Measurements from ENCODE around the gene MCC.

Gene MCC

DNA sequence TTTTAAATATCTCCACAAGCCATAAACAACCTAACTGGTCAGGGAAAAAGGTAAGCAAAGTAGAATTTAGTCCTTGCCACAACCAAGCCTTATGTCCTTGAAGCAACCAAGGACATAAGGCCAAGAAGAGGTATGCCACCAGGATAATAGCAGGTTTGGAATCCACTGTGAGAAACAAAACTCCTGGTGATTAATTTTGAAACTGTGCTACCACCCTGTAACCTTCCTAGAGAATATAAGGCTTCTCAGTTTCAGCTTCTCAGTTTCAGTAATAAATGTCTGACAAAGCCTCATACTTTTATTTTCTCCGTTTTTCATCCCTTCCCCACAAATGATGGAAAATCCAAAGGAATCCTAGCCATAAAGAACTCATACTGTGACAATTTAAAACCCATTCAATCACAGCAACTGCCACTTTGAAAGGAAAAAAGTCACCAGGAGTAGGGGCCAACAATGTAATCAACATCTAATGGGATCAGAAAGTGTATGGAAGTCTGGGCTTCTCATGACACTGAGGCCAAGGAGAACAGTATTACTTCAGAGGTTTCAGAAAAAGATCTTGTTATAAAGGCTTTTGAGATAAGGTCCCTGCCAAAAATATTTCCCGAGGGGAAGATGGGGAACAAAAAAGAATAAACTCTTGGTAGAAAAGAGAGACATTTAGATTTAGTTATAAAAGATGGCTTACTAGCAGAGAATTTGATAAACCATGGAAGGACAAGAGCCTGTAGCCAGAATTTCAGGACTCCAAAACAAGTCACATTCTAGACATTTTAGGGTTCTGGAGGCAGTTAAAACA is 242.6 kb downstream of the MCC start:
- TF ChIP-seq GATA3 (IDR thresholded peaks at IDR 0.05; ENCODE audit: low read depth, low read length) (no peak), GATA2 (IDR thresholded peaks at IDR 0.05; ENCODE audit: low read depth, low read length) (no peak)

DNA sequence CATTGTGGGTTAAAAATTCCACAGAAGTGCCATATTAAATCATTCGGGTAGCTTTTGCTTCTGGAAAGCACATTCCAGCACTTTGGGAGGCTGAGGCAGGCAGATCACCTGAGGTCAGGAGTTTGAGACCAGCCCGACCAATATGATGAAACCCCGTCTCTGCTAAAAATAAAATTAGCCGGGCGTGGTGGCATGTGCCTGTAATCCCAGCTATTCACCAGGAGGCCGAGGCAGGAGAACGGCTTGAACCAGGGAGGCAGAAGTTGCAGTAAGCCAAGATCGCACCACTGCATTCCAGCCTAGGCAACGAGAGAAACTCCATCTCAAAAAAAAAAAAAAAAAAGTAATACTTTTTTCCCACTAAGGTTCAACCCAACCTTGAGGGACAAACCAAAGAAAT is 243.3 kb downstream of the MCC start:
- no peak for TF ChIP-seq GATA2 (IDR thresholded peaks at IDR 0.05; ENCODE audit: low read depth, low read length)
- no peak for TF ChIP-seq GATA3 (IDR thresholded peaks at IDR 0.05; ENCODE audit: low read depth, low read length)

DNA sequence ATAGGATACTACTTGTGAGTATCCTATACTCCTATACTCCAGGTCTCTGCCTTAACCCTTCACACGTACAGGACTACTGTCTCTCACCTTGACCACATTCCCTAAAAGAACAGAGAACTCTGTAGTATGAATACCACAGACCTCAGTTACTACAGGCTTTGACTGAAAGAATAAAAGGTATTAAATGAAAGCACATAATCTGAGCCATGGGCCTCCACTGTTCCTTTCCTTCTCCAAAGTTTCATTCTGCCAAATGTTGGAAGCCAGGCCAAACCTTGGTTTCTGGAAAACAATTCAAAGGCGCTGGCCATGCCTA is 244.9 kb downstream of the MCC start:
- TF ChIP-seq GATA3 (IDR thresholded peaks at IDR 0.05; ENCODE audit: low read depth, low read length) (no peak), GATA2 (IDR thresholded peaks at IDR 0.05; ENCODE audit: low read depth, low read length) (no peak)

DNA sequence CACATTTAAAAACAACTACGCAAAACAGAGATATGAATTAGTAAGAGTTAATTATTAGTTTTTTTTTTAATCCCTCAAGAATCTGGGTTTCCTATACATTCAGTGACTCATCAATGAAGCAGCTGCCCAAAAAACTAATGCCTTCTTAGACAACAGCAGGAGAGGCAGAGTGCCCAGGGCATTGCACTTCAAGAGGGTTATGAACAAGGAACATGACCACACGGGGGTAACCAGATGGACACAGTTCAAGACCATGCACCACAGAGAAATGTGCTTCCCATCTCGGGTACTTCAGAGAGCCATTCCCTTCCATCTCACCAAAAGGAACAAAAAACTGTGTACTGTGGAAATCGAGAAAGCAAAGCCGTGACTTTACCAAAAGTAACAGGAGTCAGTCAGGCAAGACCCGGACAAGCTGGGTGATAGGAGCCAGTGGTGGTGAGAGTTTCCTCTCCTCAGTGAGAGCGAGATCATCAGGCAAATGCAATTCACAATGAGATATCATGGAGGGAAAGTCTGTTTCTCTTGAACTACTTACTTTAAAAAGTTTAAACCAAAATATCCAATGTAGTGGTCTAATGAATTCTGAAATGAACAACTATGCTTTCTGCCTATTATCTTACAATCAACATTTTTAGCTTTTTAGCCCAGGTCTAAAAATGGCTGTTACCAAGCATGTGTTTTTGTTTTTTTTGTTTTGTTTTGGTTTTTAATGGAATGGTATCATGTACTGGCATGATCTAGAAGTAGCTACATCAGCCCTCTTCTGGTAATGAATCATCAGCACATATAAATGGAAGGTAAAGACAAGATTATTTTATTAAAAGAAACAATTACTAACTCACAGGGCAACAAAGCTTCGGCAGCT is 245.5 kb downstream of the MCC start:
- no peak for TF ChIP-seq GATA2 (IDR thresholded peaks at IDR 0.05; ENCODE audit: low read depth, low read length)
- no peak for TF ChIP-seq GATA3 (IDR thresholded peaks at IDR 0.05; ENCODE audit: low read depth, low read length)

GRCh38 chr5:113240951-113241726 is 247.1 kb downstream of the MCC start:
- TF ChIP-seq GATA2 (IDR thresholded peaks at IDR 0.05; ENCODE audit: low read depth, low read length) (no peak), GATA3 (IDR thresholded peaks at IDR 0.05; ENCODE audit: low read depth, low read length) (no peak)

GRCh38 chr5:113240032-113240431 is 248.2 kb downstream of the MCC start:
- TF ChIP-seq GATA2 (IDR thresholded peaks at IDR 0.05; ENCODE audit: low read depth, low read length) (no peak), GATA3 (IDR thresholded peaks at IDR 0.05; ENCODE audit: low read depth, low read length) (no peak)

DNA sequence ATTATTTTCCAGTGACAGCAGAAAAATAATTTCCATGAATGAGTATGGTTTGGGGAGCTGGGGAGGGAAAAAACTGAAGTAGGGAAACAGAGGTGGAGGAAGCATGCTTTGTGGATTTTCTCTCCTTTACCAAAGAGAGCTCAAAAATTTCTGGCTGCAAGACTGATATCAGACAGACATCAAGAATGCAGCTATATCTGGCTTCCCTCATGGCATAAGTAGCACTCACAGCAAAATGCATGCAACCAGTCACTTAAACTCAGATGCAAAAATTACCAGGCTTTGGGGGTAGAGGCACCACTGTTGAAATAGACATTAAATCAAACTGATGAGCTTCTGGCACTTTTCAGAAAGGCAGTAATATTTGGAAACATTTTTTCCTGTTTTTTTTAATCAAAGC is 250.4 kb downstream of the MCC start:
- TF ChIP-seq GATA3 (IDR thresholded peaks at IDR 0.05; ENCODE audit: low read depth, low read length) (peak; percentile 63; the same call in 1 of the 2 replicates), GATA2 (IDR thresholded peaks at IDR 0.05; ENCODE audit: low read depth, low read length) (peak; percentile 86)

DNA sequence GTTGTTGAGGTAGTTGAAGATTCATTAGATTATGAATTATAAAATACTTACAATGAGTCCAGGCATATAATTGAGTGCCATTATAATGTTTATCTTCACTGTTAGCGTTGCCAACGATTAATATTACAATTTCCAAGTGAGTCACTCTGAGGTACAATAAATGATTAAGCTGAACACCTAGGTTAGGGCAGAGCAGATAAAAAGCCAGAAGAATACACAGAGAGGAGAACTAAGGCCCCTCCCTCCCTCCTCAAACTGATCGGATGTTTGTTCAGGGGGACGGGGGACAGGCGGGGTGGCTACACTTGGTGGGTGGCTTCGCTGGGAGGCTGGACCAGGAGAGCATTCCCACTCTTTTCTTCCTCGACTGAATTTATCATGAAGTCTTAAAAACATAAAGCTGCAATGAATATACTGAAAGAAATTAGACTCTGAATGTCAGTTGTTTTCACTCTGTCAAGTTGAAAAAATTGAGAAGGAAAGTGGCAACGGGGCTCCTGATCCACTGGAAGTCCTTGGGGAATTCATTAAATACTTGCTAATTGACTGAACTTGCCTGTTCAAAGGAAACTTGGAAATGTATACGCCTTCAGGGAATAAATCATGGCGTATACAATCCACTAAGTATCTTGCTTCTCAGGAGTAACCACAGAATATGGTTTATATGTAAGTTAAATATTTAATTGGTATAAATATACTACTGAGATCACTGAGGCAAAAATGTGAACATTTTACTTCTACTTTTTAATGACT is 251.5 kb downstream of the MCC start:
- TF ChIP-seq GATA2 (IDR thresholded peaks at IDR 0.05; ENCODE audit: low read depth, low read length) (no peak), GATA3 (IDR thresholded peaks at IDR 0.05; ENCODE audit: low read depth, low read length) (no peak)

DNA sequence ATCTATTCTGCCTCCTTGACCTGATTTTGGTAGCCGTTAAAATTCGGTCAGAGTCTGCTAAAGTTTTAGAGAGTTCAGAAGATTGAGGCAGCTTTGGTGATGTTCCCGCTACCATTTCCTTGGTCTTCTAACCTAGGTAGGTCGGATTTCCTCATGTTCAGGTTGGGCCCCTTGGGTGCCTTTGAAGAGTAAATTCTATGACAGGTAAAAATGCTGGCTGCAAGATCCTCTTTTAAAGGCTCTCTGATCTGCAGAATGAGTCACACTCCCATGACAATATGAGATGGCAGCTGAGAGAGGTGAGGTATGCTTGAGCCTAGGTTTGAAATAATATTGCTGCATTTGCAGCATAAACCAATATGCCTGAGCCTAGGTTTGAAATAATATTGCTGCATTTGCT is 252.4 kb downstream of the MCC start:
- TF ChIP-seq GATA3 (IDR thresholded peaks at IDR 0.05; ENCODE audit: low read depth, low read length) = no peak
- TF ChIP-seq GATA2 (IDR thresholded peaks at IDR 0.05; ENCODE audit: low read depth, low read length) = no peak

- no peak for TF ChIP-seq GATA3 (IDR thresholded peaks at IDR 0.05; ENCODE audit: low read depth, low read length)
- TF ChIP-seq GATA2 (IDR thresholded peaks at IDR 0.05; ENCODE audit: low read depth, low read length) = no peak
Measured at GRCh38 chr5:113234546-113234945, 253.7 kb downstream of the MCC start.

GRCh38 chr5:113233606-113234005 is 254.6 kb downstream of the MCC start:
- TF ChIP-seq GATA3 (IDR thresholded peaks at IDR 0.05; ENCODE audit: low read depth, low read length) = no peak
- TF ChIP-seq GATA2 (IDR thresholded peaks at IDR 0.05; ENCODE audit: low read depth, low read length) = no peak

DNA sequence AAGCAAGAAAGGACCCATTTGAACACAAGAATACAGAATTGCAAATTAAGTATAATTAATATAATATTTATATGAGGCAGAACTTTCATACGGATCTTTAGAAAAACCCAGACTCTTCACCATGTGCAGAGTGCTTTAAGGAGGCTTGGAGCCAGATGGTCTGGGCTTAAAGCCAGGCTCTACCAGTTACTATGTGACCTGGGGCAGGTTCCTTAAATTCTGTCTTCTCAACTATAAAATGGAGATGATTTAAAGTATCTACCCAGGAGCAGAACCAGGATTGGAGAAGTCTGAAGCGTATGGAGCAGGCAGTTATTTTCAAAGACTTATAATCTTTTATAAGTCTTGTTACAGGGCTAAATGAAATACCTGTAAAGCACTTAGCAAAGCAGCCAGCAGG is 255.6 kb downstream of the MCC start:
- TF ChIP-seq GATA3 (IDR thresholded peaks at IDR 0.05; ENCODE audit: low read depth, low read length) = no peak
- no peak for TF ChIP-seq GATA2 (IDR thresholded peaks at IDR 0.05; ENCODE audit: low read depth, low read length)

DNA sequence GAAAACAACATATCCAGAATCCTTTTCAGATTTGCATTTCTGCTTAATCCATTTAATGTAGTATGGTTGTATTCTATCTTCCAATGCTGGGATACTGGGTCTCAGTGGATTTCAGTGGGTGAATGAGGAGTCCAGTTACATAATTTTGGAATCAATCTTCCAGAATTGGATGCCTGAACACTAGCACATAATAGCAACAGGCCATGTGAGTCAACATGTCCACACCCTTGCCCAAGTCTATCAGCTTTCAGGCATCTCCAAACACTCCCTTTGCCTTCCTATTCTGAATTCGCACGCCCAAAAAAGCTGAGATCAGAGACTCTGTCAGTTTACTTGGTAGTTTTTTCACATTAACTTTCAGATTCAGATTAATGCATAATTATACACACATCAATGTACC is 256.0 kb downstream of the MCC start:
- TF ChIP-seq GATA2 (IDR thresholded peaks at IDR 0.05; ENCODE audit: low read depth, low read length) (no peak), GATA3 (IDR thresholded peaks at IDR 0.05; ENCODE audit: low read depth, low read length) (no peak)

- no peak for TF ChIP-seq GATA2 (IDR thresholded peaks at IDR 0.05; ENCODE audit: low read depth, low read length)
- TF ChIP-seq GATA3 (IDR thresholded peaks at IDR 0.05; ENCODE audit: low read depth, low read length) = no peak
Measured at GRCh38 chr5:113231653-113232000, 256.6 kb downstream of the MCC start.
